ENCODE data around the gene PLEKHG7.

DNA sequence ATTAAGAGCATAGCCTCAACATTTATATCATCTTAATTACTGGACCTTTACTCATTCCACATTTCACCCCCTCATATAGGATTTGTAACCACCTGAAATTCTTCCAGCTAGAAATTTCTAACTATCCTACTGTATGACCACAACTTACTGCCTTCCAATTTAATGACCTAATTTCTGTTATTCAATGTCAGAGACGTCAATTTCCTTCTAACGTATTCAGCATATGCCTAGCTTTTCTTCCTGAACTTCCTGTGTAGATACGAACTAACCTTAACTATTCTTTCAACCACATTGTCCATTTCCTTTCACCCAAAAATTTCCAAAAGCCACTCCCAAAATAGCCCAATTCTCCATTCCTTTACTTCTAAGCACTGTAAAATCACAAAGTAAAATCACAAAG, 118.4 kb downstream of the PLEKHG7 start:
- TF ChIP-seq, protein P1, sequence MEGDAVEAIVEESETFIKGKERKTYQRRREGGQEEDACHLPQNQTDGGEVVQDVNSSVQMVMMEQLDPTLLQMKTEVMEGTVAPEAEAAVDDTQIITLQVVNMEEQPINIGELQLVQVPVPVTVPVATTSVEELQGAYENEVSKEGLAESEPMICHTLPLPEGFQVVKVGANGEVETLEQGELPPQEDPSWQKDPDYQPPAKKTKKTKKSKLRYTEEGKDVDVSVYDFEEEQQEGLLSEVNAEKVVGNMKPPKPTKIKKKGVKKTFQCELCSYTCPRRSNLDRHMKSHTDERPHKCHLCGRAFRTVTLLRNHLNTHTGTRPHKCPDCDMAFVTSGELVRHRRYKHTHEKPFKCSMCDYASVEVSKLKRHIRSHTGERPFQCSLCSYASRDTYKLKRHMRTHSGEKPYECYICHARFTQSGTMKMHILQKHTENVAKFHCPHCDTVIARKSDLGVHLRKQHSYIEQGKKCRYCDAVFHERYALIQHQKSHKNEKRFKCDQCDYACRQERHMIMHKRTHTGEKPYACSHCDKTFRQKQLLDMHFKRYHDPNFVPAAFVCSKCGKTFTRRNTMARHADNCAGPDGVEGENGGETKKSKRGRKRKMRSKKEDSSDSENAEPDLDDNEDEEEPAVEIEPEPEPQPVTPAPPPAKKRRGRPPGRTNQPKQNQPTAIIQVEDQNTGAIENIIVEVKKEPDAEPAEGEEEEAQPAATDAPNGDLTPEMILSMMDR (IDR thresholded peaks at IDR 0.05; ENCODE audit: insufficient read depth, low read length, poor library complexity, severe bottlenecking), result no peak
- TF ChIP-seq EZH2phosphoT487 (conservative IDR thresholded peaks at IDR 0.05; ENCODE audit: low read length), result no peak

Measured in SU-DHL-6 (cell line).